Measurements from ENCODE around the gene OR4E1.
"Not testable (repeated sequence)": the region's sequence is repeated elsewhere in the genome, so short reads cannot be mapped to it uniquely, and the experiment has no call there.

The OR4E1 gene

DNA sequence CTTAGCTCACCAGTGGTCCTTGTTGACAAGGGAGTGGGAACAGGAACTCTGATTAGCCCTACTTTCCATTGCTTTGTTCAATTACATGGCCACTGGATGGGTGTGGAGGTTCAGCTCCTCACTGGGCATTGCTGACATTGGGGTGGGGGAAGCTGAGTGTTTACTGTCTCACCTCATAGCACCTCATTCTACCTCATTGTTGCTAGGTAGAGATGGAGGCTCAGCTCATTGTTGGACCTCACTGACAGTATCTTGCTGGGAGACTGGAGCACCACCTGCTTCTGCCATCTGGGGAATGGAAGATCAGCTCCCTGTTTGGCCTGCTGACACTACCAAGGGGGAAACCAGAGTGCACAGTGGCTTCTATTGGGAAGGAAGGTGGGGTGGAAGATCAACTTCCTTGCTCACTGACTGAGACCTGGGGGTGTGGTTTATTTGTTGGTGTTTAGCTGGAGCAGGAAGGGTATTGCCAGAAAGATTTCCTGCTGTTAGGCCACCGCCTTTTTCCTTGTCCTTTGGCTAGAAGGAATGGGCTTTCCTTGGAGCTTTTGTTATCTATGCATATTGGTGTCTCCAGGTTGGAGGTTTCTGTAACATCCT, 21.3 kb downstream of the OR4E1 start:
- no peak for DNase-seq

DNA sequence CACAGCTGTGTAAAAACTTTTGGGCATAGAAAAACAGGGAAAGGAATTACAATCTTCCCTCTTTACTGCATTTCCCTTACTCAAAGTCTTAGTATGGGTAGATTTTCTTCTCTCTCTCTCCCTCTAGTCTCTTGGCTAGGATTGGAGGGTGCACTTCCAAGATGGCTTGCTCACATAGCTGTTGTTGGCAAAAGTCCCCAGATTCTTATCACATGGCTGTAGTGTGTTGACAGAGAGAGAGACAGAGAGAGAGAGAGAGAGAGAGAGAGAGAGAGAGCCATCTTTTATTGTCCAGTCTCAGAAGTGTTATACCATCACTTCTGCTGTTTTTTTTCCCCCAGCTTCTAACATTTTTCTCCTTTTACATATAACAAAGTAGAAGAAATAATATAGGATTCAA, 26.2 kb downstream of the OR4E1 start:
- no peak for DNase-seq

DNA sequence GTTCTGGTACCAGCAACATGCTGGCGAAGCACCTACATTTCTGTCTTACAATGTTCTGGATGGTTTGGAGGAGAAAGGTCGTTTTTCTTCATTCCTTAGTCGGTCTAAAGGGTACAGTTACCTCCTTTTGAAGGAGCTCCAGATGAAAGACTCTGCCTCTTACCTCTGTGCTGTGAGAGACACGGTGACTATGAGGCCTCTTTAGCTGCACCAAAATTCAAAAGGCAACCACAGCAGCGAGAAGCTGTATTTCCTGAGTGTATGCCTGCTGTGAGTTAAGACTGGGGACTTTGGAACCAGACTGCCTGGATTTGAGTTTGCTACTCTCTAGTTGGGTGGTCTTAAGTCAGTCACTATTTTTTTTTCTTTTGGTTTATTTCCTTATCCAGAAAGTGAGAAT, 30.2 kb downstream of the OR4E1 start:
- no peak for DNase-seq

DNA sequence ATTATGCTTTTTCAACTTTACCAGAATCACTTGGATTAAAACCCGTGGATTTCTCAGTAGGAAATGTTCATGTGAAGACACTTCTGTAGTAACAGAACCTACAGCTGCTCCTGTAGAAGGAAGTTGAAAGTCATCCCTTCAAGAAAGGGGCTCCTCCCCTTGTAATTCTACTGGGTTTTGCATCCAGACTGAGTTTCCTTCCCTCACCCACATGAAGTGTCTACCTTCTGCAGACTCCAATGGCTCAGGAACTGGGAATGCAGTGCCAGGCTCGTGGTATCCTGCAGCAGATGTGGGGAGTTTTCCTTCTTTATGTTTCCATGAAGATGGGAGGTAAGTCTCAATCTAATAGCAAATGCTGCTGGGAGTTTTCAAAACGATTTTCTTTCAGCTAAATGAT, 30.9 kb downstream of the OR4E1 start:
- DNase-seq: no peak

DNA sequence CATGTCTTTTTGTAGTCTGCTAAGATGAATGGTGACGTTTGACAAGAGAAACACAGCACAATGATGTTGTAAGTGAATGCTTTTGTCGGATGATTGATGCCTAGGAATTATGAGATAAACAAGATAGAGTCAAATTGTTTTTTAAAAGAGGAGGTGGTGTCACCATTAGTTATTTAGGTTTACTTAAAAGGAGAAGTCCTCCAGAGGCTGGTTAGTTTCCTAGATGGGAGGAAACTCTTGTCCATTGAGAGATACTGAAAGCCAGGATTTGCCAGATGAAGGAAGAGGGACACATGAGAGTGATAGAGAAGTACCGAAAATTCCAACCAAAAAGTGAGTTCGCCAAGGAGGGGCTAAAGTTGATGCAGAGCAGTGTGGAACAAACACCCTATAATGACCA, 38.8 kb downstream of the OR4E1 start, which contains the start of gene OR10G2:
TSS of gene OR10G2 (minus strand) at position 101 of the 400 bp plus-strand sequence. CDS start at position 3, 98 bp downstream.
- DNase-seq: no peak

DNA sequence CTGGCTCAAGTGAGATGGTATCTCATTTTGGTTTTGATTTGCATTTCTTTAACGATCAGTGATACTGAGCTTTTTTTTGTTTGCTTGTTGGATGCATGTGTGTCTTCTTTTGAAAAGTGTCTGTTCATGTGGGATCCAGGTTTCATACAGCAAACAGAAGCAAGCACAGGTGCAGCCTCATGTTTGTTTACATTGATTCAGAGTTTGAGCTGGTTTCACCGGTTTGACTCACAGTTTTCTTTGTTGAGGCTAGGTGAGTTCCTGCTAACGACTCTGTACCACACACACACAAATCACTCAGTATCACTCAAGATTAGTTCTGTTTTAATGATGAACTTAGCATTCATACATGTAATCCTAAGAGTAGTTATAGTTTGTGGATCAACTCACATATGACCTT, 42.5 kb downstream of the OR4E1 start:
- no peak for DNase-seq

DNA sequence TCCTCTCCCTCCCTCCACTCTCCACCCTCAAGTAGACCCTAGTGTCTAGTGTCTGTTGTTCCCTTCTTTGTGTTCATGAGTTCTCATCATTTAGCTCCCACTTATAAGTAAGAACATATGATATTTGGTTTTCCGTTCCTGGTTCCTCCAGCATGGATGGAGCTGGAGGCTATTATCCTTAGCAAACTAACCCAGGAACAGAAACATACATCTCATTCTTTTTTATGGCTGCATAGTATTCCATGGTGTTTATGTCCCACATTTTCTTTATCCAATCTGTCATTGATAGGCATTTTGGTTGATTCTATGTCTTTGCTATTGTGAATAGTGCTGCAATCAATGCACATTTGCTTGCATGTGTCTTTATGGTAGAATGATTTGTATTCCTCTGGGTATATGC, 43.1 kb downstream of the OR4E1 start:
- not testable (repeated sequence) for DNase-seq

DNA sequence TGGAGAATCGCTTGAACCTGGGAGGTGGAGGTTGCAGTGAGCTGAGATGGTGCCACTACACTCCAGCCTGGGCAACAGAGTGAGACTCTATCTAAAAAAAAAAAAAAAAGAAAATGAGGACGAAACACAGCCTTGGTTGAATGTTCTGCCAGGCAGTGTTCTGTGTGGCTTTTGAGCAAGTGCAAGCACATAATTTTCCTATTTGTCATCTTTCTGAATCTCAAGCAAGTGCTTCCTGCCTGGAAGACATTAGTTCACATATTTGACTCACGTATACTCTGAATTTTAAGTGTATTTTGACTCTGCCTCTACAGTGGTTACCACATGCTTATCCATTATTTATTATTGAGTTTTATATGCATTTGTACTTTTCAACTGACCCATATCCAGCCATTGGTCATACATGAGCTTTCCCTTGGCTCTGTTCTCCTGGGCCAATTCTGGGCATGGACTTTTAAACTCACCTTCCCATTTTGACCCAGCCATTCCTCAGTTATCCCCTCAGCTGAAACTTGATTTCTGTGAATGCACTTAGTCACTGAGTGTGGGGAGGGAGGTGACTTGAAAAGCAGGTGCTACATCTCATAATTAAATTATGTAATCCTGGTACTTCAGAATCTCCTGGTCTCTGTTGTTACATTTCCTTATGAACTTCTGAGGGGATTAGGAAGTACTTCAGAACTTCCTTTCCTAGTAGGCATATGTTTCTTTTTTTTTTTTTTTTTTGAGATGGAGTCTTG, 47.0 kb downstream of the OR4E1 start:
- no peak for DNase-seq

Measured in hematopoietic multipotent progenitor cell treated with erythropoietin and hydrocortisone succinate and interleukin-3 and kit ligand, for 6 days (in vitro differentiated cells).